ENCODE data around the gene ADARB1. TPM values are rescaled to one million over a fixed set of nuclear protein-coding genes. Genes with fewer than 3 reads are reported as not detected.

The ADARB1 gene
- polyA plus RNA-seq, 1 donor (not counting 4 experiments of a cell fraction or from before 2014, with no cell fraction given) = 13.0 TPM

DNA sequence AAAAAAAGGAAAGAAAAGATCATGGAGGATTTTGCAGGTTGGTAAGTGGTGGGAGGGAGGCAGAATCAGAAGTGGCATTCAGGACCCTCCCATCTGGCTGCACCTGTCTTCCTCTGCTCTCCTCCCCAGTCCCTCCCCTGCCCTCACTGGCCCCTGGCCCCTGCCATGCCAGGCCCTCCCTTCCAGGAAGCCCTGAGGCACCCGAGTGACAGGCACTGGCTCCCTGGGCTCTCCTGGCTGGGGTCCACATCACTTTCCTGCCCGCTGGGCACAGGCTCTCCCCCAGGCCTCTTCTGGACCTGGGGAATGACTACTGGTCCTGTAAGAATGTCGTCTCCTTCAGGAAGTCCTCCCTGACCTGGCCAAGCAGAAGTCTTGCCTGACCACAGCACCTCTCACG is 15.3 kb upstream of the ADARB1 start:
- Histone ChIP-seq H3K9me1 (ENCODE audit: control insufficient read depth, extremely low read depth, insufficient read depth, low read length) (no peaks in the 10 kb centered on the region), H2AFZ (ENCODE audit: control insufficient read depth, low read length) (no peak overlapping the region), H3K9me3 (ENCODE audit: control insufficient read depth, low read depth, low read length) (no peaks in the 10 kb centered on the region), H3K4me3 (ENCODE audit: control insufficient read depth in 2 of 3, extremely low read depth in 1 of 3, insufficient read depth in 2 of 3, low read depth in 1 of 3, low read length in 3 of 3) (no peak overlapping the region), H3K4me2 (ENCODE audit: control insufficient read depth, extremely low read depth, insufficient read depth, low read depth, low read length) (no peak overlapping the region), H3K79me2 (ENCODE audit: control insufficient read depth, insufficient read depth, low read length) (no peaks in the 10 kb centered on the region), H3K9ac (ENCODE audit: control insufficient read depth, extremely low read depth, insufficient read depth, low read length) (no peak overlapping the region), H3K36me3 (ENCODE audit: control insufficient read depth in 2 of 2, extremely low read depth in 1 of 2, insufficient read depth in 2 of 2, low read length in 2 of 2) (no peaks in the 10 kb centered on the region), H3K27ac (ENCODE audit: control insufficient read depth, insufficient read depth, low read length) (no peak overlapping the region), H3K4me1 (ENCODE audit: control insufficient read depth, extremely low read depth, insufficient read depth, low read length) (no peaks in the 10 kb centered on the region), H3K27me3 (ENCODE audit: control insufficient read depth, extremely low read depth, insufficient read depth, low read length) (peaks cover 12% of the 10 kb centered on the region), H4K20me1 (ENCODE audit: control insufficient read depth, extremely low read depth, insufficient read depth, low read length) (no peaks in the 10 kb centered on the region)
- DNase-seq (ENCODE audit: low read depth, low spot score) (no peak), FAIRE-seq (no peak)
- dilution Hi-C loops (cut with MboI; ENCODE audit: extremely low pct_ligation_motif_present, low sequenced_read_pairs) = no loop called here
- TF ChIP-seq, protein P1, sequence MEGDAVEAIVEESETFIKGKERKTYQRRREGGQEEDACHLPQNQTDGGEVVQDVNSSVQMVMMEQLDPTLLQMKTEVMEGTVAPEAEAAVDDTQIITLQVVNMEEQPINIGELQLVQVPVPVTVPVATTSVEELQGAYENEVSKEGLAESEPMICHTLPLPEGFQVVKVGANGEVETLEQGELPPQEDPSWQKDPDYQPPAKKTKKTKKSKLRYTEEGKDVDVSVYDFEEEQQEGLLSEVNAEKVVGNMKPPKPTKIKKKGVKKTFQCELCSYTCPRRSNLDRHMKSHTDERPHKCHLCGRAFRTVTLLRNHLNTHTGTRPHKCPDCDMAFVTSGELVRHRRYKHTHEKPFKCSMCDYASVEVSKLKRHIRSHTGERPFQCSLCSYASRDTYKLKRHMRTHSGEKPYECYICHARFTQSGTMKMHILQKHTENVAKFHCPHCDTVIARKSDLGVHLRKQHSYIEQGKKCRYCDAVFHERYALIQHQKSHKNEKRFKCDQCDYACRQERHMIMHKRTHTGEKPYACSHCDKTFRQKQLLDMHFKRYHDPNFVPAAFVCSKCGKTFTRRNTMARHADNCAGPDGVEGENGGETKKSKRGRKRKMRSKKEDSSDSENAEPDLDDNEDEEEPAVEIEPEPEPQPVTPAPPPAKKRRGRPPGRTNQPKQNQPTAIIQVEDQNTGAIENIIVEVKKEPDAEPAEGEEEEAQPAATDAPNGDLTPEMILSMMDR (optimal IDR thresholded peaks at IDR 0.05 in 1 of 3, IDR thresholded peaks at IDR 0.05 in 1 of 3, conservative IDR thresholded peaks at IDR 0.05 in 1 of 3; ENCODE audit: extremely low read depth in 1 of 3, insufficient read depth in 2 of 3, low read length in 3 of 3) = no peak
- no peak for TF ChIP-seq EZH2 (IDR thresholded peaks at IDR 0.05; ENCODE audit: low read length)

GRCh38 chr21:45060089-45060488 is 14.3 kb upstream of the ADARB1 start:
- no peaks in the 10 kb centered on the region for H3K4me1 ChIP-seq (ENCODE audit: control insufficient read depth, extremely low read depth, insufficient read depth, low read length)
- no peak overlapping the region for H3K9ac ChIP-seq (ENCODE audit: control insufficient read depth, extremely low read depth, insufficient read depth, low read length)
- DNase-seq (ENCODE audit: low read depth, low spot score) (no peak), FAIRE-seq (no peak)
- H2AFZ ChIP-seq (ENCODE audit: control insufficient read depth, low read length) = no peak overlapping the region
- no peaks in the 10 kb centered on the region for H3K36me3 ChIP-seq (ENCODE audit: control insufficient read depth in 2 of 2, extremely low read depth in 1 of 2, insufficient read depth in 2 of 2, low read length in 2 of 2)
- H3K9me3 ChIP-seq (ENCODE audit: control insufficient read depth, low read depth, low read length) = no peaks in the 10 kb centered on the region
- no peaks in the 10 kb centered on the region for H3K79me2 ChIP-seq (ENCODE audit: control insufficient read depth, insufficient read depth, low read length)
- TF ChIP-seq, protein P1 (optimal IDR thresholded peaks at IDR 0.05 in 1 of 3, IDR thresholded peaks at IDR 0.05 in 1 of 3, conservative IDR thresholded peaks at IDR 0.05 in 1 of 3; ENCODE audit: extremely low read depth in 1 of 3, insufficient read depth in 2 of 3, low read length in 3 of 3) = no peak
- TF ChIP-seq EZH2 (IDR thresholded peaks at IDR 0.05; ENCODE audit: low read length) = no peak
- no peak overlapping the region for H3K27ac ChIP-seq (ENCODE audit: control insufficient read depth, insufficient read depth, low read length)
- H3K9me1 ChIP-seq (ENCODE audit: control insufficient read depth, extremely low read depth, insufficient read depth, low read length) = no peaks in the 10 kb centered on the region
- dilution Hi-C loops (cut with MboI; ENCODE audit: extremely low pct_ligation_motif_present, low sequenced_read_pairs) = no loop called here
- H3K4me3 ChIP-seq (ENCODE audit: control insufficient read depth in 2 of 3, extremely low read depth in 1 of 3, insufficient read depth in 2 of 3, low read depth in 1 of 3, low read length in 3 of 3) = no peak overlapping the region
- peaks cover 4% of the 10 kb centered on the region for H3K27me3 ChIP-seq (ENCODE audit: control insufficient read depth, extremely low read depth, insufficient read depth, low read length)
- no peak overlapping the region for H3K4me2 ChIP-seq (ENCODE audit: control insufficient read depth, extremely low read depth, insufficient read depth, low read depth, low read length)
- H4K20me1 ChIP-seq (ENCODE audit: control insufficient read depth, extremely low read depth, insufficient read depth, low read length) = no peaks in the 10 kb centered on the region
